HT1080 (cell line): ENCODE measurements around the gene ARFIP1. TPM values are rescaled to one million over a fixed set of nuclear protein-coding genes. Genes with fewer than 3 reads are reported as not detected.

Experiments used
- DNase-seq: peaks from one replicate; pipeline ENCODE4 v3.0.0-alpha.2; 2015; ENCODE audit warnings: low read depth
- total RNA-seq: library from RNA; depleted of rRNA; stranded (reverse); fragments of >200 nt; shearing (Covaris generic); gene quantifications from 2 replicates; pipeline ENCODE4 v1.2.3, GENCODE V29; 2014

Gene ARFIP1
- total RNA-seq, 1 experiment from 2014 or later = 39.7 TPM

DNA sequence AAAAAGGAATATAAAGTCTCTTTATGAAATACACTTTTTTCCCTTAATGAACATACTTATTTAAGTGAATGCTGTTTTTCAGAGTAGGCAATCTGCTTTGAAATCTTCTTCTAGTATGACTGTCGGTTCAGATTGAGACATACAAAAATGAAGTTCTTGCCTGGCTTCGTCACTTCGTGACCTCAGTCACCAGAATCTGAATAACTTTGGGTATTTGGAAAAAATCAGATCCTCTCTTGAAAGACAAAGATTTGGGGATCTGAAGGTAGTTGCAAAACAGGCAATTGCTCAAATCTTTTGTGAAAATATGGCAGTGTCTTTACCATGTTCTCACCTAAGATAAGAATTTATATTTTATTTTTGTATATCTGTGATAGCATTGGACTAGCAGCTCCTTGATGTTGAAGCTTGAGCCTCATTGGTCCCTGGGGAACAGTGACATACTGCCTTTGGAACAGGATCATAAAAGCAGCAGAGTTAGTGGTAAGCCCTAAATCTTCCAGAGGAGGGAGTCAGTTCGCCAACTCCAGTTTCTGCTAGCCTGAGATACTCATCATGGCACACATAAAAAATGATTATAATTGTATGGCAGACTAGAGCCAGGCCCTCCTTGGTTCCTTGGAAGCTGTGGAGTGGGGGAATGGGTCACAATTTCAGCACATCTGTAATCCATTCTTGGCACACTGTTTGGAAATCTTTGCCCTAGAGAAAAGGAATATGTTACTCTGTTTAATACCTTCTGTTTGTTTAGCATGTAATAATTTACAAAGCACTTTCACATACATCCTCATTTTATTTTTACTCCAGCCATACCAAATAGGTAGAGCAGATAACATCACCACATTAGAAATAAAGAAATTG, 5.0 kb downstream of the ARFIP1 start:
- peak; percentile 25 for DNase-seq

DNA sequence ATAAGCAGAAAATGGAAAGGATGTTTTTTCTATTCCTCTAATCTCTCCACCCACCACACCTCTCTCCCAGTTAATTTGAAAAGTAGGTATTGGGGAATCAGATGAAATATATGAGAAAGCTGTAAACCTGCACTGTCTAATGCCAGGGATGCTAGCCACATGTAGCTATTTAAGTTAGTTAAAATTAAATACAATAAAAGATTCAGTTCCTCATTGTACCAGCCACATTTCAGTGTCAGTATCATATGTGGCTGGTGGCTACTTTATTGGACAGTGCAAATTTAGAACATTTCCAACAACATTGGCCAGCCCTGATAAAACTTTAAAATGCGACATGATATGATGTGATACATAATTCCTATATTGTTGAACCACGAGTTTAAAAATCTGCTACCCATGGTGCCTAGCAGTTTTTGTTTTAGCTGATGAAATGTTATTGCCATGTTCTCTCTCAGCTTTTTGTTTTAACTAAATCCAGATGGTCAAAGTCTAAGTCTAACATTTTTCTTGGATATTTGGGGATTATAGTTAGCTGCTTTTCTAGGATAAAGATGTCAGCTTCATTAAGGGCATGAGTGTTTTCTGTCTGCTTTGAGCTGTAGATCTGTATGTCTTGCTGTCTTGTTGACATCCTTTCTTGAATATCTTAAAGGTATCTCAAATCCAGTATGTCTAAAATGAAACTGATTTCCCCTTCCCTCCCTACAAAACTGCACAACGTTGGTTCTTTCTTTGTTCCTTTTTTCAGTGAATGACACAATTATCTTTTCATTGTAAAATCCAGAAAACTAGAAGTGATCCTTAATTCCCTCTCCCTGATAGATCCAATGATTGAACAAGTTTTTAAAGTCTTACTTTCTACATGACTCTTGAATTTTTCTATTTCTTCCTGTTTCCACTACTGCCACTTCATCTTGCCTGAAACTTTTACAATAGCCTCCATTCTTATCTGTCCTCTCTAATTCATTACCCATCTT, 6.2 kb downstream of the ARFIP1 start:
- DNase-seq = no peak

DNA sequence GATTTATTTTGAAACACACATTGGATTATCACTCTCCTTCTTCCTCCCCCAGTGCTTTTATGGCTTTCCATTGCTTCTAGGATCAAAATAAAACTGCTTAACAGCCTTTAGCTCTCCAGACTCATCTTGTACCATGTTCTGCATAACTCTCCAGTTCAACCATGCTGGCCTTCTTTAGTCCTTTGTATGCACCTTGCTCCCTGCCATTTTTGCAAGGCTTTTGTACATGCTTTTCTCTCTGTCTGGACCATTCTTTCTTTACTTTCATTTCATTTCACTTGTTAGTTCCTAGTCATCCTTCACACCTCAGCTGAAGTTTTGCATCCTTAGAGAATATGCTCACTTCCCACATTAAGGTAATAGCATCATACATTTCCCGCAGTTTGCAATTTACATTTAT, 6.9 kb downstream of the ARFIP1 start:
- no peak for DNase-seq

DNA sequence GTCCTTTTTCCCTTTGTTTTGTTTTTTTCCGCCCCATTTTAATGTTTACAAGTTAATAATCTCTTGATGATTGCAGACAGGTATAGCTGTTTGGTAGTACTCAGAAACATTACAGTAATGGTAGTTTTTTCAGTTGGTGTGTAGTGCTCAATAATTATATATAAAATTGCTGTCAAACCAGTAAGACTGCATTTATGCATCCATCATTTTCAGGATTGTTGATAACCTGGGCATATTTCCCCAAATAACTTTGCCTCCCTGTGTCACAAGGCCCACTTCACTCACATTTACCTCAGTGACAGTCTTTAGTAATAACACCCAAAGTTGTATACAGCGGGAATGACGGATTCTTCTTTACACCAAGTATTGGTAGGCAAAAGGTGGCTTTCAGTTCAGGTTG, 16.1 kb downstream of the ARFIP1 start:
- DNase-seq = no peak

DNA sequence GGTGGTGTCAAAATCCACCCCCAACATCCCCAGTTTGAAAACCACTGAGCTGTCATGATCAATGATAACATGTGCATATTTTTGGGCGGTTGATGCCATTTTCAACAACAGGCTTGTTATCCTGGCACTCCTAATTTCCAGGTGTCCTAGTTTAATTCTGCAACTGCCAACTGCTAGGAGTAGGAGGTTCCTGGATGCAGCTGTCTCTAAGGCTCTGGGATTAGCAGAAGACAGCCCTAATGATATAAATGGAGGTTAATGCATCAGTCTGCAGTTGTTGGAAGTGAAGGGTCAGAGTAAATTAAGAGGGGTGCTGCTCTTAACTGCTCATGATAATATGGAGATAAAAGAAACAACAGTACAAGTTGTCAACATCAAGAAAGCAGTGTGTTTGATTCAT, 23.8 kb downstream of the ARFIP1 start:
- DNase-seq = no peak

DNA sequence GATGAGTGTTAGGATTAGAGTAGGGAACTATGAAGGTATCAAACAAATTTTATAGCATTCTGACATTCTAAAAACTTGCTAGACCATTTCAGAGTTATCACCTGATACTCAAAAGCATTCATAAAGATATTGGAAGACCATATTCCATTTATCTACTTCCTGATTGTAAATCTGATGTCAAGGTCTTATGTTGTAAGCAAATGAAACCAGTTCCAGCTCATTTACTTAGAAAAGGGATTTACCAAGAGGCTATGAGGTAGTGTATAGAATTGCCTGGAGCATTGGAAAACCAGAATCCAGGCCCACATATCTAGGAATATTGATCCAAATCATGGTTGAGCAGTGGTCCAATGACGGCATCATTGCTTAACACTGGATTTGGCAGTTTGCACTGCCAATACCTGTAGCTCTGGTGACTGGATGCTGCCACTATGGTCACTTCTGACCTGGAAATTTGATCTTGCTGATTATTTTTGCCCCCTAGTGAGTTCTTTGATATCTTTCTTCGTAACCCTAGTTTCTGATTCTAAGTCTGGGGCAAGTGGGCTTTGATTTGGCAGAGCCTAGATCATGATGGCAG, 25.4 kb downstream of the ARFIP1 start:
- no peak for DNase-seq

DNA sequence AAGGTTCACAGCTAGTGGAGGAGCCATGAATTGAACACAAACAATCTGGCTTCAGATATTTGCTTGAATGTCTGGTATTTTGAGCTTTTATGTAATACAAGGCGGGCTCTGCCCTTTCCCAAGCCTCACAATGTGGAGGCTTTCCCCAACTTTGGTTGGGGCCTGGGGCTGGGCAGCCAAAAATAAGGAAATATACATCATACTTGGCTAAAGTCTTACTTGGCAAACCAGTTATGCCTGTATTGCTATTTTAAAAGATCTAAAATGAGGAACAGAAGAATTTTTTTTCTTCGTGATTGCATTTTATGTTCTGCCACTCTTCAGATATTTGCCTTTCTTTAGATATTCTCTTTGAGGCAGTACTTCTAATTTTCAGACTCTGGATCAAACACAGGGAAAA, 26.1 kb downstream of the ARFIP1 start:
- no peak for DNase-seq

DNA sequence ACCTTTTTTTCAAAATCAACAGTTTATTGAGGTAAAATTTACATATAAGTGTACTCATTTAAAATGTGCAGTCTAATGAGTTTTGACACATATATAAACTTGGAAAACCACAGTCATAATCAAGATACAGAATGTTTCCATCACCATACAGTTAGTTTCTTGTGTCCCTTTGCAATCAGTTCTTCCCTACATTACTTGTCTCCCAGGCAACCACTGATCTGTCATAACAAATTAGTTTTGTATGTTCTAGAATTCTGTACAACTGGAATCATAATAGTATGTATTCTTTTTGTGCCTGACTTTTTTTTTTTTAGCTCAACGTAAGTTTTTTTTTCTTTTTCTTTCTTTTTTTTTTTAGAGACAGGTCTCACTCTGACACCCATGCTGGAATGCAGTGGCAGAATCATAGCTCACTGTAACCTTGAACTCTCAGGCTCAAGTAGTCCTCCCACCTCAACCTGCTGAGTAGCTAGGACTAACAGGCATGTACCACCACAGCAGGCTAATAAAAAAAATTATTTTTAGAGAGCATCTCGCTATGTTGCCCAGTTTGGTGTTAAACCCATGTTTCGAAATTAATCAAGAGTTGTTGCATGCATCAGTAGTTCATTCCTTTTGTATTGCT, 26.9 kb downstream of the ARFIP1 start:
- no peak for DNase-seq

DNA sequence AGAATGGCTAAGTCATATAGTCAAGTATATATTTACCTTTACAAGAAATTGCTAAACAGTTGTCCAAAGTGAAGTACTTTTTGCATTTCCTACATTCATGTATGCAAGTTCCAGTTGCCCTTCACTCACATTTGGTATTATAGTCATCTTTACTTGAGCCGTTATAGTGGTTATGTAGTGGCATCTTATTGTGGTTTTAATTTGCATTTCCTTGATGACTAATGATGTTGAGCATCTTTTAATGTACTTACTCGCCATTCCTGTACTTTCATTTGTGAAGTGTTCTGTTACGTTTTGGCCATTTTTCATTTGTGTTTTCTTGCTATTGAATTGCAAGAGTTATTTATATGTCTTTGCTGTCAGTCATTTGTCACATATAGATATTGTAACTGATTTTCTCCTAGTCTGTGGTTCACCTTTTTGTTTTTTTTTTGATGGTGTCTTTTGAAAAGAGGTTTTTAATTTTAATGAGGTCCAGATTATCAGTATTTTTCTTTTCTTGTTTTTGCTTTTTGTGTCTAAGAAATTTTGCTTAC, 27.6 kb downstream of the ARFIP1 start:
- DNase-seq = peak; percentile 70

DNA sequence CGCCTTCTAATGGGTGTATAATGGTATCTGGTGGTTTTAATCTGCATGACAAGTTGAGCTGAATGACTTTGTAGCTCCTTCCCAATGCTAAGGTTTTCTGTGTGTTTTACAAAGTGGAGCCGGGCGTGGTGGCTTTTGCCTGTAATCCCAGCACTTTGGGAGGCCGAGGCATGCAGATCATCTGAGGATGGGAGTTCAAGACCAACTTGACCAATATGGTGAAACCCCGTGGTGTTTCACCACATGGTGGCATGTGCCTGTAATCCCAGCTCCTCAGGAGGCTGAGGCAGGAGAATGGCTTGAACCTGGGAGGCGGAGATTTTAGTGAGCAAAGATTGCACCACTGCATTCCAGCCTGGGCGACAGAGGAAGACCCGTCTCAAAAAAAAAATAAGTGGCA, 28.9 kb downstream of the ARFIP1 start:
- no peak for DNase-seq

DNA sequence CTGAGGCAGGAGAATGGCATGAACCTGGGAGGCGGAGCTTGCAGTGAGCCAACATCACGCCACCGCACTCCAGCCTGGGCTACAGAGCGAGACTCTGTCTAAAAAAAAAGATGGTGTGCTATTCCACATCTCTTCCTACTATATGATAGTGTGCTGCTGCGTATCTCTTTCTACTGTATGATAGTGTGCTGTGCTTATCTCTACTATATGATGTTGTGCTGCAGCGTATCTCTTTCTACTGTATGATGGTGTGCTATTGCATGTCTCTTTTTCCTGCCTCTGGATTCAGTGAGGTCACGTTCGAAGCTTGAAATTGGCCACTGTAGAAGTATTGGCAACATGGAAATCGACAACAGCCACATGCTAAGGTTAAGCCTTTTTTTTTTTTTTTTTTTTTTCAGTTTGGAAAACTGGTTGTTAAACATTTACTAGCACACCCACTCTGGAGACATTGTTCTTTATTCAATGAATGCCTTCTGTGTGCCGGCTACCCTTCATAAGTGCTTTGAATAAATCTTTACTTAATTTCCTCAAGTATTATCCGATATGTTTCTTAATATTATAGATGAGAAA, 31.0 kb downstream of the ARFIP1 start:
- DNase-seq = no peak

DNA sequence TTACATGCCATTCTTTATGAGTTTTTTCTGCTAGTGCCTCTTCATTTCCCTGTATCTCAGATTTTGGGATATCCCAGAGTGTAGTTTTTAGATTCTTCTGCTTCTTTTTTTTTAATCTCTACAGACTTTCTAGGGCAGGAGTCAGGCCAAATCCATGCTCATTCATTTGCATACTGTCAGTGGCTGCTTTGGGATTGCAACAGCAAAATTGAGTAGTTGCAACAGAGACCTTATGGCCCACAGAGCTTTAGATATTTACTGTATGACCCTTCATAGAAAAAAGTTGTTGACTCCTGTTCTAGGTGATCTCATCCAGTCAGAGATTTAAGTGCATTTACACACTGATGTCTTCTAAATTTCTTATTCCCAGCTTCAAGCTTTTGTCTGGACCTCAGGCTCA, 35.3 kb downstream of the ARFIP1 start:
- no peak for DNase-seq

DNA sequence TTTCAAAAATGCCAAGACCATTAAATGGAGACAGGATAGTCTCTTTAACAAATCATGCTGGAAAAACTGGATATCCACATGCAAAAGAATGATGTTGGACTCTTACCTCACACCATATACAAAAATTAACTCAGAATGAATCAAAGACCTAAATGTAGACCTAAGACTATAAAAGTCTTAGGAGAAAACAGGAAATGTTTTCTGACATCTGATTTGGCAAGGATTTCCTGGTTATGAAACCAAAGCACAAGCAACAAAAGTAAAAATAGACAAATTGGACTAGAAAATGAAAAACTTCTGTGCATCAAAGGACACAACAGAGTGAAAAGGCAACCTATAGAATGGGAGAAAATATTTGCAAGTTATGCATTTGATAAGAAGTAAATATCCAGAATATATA, 37.6 kb downstream of the ARFIP1 start:
- no peak for DNase-seq

DNA sequence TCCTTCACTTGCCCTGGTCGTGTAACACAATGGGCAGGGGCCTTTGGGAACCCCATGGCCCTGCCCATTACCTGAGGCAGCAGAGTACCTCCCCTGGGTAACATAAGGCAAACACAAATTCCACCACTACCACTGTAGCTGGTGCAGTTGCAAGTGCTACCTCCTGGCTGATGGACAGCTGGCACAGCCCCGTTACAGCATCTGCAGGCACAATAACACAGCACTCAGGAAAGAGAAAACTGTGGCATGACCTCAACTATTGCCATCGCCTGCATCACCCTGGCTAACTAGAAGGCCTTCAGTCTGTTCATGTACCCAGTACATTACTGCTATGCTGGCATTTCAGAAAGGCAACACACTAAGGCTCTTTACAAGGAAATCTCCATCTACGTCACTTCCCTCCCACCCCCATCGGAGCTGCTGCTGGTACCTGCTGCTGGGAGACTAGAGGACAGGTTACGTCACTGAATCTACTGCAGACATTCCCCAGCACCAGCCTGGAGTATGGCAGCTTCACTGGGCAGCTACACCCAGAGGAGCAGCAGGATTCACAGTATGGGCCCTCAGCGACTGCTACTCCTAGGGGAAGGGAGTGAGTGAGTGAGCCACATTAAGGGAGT, 39.4 kb downstream of the ARFIP1 start:
- no peak for DNase-seq

DNA sequence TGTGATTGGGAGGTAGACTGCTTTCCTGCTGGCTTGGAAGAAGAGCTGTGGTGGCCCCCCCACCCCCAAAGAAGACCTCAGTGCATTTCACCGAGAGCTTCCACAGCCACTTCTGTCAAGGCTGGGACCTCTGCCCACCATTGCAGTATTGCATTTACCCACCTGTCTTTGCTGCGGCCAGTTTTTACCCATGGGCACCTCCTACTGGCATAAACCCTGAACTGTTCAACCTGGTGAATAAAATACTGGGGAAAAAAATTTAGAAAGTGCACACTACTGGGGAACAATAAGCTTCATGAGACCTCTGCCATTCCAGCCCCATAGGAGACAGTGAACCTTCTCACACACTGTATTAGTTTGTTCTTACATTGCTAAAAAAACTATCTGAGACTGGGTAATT, 40.3 kb downstream of the ARFIP1 start:
- no peak for DNase-seq

DNA sequence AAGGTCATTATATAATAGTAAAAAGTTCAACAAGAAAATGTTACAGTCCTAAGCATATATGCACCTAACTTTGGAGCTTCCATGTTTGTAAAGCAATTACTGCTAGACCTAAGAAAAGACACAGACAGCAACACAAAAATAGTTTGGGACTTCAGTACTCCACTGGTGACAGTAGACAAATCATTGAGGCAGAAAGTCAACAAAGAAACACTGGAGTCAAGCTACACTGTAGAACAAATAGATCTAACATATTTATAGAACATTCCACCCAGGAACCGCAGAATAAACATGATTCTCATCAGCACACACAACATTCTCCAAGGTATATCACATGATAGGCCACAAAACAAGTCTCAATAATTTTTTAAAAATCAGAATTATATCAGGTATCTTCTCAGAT, 42.6 kb downstream of the ARFIP1 start:
- DNase-seq = no peak

DNA sequence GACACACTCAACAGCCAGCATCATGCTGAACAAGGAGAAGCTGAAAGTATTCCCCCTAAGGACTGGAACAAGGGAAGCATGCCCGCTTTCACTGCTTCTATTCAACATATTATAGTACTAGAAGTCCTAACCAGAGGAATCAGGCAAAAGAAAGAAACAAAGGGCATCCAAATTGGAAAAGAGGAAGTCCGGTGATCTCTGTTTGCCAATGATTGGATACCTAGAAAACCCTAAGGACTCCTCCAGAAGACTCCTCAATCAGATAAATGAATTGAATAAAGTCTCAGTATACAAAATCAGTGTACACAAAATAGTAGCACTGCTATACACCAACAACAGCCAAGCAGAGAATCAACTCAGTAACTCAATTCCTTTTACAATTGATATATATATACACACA, 44.8 kb downstream of the ARFIP1 start:
- DNase-seq = no peak

DNA sequence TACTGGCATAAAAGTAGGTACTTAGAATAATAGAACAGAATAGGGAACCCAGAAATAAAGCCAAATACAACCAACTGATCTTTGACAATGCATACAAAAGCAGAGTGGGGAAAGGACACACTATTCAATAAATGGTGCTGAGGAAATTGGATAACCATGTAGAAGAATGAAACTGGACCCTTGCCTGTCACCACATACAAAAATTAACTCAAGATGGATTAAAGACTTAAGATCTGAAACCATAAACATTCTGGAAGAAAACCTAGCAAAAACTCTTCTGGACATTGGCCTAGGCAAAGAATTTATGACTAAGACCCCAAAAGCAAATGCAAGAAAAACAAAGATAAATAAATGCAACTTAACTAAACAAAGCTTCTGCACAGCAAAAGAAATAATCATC, 45.6 kb downstream of the ARFIP1 start:
- DNase-seq = no peak

DNA sequence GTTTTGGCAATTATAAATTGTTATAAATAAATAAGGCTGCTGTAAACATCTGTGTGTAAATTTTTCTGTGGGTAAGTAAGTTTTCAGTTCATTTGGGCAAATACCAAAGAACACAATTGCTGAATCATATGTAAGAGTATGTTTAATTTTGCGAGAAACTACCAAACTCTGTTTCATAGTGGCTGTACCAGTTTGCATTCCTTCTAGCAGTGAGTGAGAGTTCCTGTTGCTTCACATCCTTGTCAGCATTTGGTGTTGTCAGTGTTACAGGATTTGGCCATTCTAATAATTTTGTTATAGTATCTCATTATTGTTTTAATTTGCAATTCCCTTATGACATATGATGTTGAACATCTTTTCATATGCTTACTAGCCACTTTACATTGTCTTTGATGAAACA, 48.4 kb downstream of the ARFIP1 start:
- no peak for DNase-seq

DNA sequence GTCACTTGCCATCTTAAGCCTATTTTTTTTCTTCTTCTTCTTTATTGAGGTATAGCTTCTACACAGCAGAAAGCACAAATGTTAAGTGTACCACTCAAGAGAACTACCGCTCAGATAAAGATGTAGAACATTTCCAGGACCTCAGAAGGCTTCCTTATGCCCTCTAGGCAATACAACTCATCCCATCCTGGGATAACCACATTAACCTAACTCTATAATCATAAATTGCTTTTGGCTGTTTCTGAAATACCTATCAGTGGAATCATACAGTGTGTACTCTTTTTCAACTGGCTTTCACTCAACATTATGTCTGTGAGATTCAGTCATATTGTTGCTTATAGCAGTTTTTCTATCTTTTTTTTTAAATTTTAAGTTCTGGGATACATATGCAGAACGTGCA, 51.7 kb downstream of the ARFIP1 start:
- DNase-seq = no peak
